GM12865 (cell line): Measurements from ENCODE around the gene ABCA1.
"Not testable (repeated sequence)": the region's sequence is repeated elsewhere in the genome, so short reads cannot be mapped to it uniquely, and the experiment has no call there.

Experiments used
- DNase-seq: peaks from one replicate; pipeline ENCODE4 v3.0.0; 2010; ENCODE audit warnings: low read depth
- H3K4me3 ChIP-seq: 2 replicates; pipeline ENCODE4 v1.5.1; 2011; ENCODE audit warnings: mild to moderate bottlenecking, low read depth, low read length, control low read depth
- CTCF ChIP-seq: IDR thresholded peaks from 2 replicates; pipeline ENCODE4 v1.5.1; 2011; ENCODE audit warnings: low read length, control low read depth, low read depth, inconsistent platforms; ENCODE audit not compliant: insufficient read depth; ENCODE audit errors: missing control alignments

The ABCA1 gene

DNA sequence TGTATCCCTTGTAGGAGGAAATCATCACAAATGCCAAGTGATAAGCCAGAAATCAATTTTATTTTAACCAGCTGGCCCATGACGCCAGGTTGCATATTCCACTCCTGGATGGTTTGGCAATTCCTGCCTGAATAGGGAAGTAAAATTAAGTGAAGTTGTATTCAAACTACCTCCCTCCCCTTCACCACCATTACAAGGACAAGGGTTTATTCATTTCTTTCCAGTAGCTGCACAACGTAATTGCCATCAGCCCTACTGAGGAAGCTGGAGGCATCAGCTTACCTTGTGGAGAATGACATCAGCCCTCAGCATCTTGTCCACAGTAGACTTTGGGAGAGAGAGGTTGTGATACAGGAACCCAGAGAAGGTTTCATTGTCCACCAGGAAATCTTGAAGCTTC is 66.6 kb downstream of the ABCA1 start:
- TF ChIP-seq CTCF: no peak
- no peak for DNase-seq
- H3K4me3 ChIP-seq: no peak overlapping the region

DNA sequence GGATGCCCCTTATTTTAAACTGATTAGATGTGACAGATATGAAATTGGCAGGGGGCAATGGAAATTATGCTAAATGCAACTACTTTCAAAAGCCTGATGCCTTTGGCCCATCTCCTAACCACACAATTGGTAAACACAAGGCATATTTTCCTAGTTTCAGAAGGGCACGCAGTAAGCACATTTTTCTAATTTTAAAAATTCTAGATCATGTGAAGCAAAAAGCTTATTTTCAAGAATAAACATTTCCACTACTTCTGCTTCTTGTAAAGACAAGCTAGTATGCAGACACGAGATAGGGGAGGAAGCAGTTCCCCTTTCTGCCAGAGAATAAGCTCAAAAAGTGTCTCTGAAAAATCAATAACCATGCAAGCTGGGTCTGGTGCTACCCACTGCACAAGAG is 67.7 kb downstream of the ABCA1 start:
- no peak overlapping the region for H3K4me3 ChIP-seq
- TF ChIP-seq CTCF: no peak
- peak; percentile 26 for DNase-seq

DNA sequence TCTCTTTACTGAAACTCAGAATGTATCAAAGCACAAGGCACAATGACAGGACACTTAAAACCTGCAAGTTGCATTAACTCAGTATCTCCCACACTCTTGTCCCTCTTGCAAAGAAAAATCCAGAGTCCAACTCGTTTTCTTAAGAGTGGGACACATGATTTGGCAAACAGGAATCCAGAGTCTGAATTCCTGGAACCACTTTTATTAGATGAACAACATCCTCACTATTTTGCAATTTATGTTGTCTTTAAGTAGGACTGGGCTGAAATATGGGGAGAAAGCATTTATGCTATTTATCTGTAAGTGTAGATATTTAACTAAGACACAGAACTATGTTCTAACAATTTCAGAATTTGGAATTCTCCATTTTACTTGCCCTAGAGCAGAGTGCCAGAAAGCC is 69.1 kb downstream of the ABCA1 start:
- H3K4me3 ChIP-seq: no peak overlapping the region
- TF ChIP-seq CTCF: no peak
- DNase-seq: no peak

GRCh38 chr9:104858271-104858670 is 69.7 kb downstream of the ABCA1 start:
- H3K4me3 ChIP-seq: no peak overlapping the region
- no peak for DNase-seq
- TF ChIP-seq CTCF: no peak

DNA sequence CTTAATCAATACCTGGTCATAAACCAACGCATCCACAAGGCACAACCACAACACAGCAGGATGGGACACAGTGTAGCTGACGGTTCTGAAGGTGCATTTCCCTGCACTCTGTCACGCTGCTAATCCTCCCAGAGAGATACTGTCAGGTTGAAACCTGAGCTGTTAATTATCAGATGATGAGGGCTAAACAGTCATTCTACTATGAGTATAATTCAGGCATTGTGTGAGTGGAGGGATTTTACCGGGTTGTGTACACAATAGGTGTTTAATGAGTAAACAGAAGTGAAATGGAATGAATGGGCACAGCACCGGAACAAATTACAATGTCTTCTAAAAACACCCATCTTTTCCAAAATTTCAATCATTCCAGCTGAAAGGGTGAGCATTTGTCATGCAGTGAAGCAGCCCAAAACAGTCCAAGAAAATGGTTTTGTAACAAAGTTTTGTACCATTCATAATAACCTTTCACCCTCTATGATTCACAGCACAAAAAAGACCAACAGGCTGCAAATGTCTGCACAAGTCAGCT is 71.5 kb downstream of the ABCA1 start:
- no peak for TF ChIP-seq CTCF
- H3K4me3 ChIP-seq: no peak overlapping the region
- no peak for DNase-seq

GRCh38 chr9:104855807-104856206 is 72.1 kb downstream of the ABCA1 start:
- no peak overlapping the region for H3K4me3 ChIP-seq
- no peak for DNase-seq
- no peak for TF ChIP-seq CTCF

GRCh38 chr9:104855258-104855657 is 72.7 kb downstream of the ABCA1 start:
- DNase-seq, H3K4me3 ChIP-seq: not testable (repeated sequence)
